ENCODE measurements around the gene PGK2.

Gene PGK2

DNA sequence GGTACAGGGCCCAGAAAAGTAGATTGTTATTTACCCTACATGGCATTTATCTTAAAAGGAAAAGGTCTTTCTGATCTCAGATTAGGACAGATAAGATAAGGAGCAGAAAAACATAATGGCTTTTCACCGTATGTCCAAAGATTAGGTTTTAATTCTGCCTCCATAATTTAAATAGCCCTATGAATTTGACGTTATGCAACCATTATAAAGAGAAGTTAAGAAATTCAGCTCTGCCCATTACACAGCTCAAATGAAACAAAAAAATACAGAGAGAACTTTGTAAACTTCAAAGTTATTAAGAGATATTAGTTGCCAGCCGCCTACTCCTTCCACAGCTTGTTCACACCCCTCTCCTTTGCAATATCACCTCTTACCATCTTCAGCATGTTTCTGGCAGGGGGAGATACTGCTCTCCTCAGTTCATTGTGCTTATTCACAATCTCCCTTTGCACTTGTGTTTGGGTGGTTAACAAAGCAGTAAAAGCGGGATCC, 51.0 kb downstream of the PGK2 start:
- no peak for DNase-seq (ENCODE audit: low read depth)
